ENCODE results near the gene TLR3.

DNA sequence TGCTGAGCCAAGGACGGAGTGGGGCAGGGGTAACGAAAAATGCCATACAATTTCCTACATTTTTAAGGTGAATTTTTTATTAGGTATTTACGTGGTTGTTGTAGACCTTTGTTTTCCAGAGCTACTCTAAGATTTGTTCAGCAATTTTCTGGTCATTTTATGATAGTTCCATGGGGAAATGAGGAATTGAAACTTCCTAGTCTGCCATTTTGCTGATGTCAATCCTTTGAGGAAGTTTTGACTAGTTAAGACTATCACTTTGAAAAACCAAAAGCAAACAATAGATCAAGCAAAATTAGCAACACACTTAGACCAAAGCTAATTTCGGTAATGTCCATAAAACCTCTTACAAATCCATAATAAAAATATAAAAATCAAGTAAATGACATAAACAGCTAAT is 7.0 kb upstream of the TLR3 start:
- TF ChIP-seq, protein P1, sequence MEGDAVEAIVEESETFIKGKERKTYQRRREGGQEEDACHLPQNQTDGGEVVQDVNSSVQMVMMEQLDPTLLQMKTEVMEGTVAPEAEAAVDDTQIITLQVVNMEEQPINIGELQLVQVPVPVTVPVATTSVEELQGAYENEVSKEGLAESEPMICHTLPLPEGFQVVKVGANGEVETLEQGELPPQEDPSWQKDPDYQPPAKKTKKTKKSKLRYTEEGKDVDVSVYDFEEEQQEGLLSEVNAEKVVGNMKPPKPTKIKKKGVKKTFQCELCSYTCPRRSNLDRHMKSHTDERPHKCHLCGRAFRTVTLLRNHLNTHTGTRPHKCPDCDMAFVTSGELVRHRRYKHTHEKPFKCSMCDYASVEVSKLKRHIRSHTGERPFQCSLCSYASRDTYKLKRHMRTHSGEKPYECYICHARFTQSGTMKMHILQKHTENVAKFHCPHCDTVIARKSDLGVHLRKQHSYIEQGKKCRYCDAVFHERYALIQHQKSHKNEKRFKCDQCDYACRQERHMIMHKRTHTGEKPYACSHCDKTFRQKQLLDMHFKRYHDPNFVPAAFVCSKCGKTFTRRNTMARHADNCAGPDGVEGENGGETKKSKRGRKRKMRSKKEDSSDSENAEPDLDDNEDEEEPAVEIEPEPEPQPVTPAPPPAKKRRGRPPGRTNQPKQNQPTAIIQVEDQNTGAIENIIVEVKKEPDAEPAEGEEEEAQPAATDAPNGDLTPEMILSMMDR (IDR thresholded peaks at IDR 0.05; ENCODE audit: low read depth, low read length, poor library complexity, severe bottlenecking): no peak
- no peak for TF ChIP-seq EZH2phosphoT487 (IDR thresholded peaks at IDR 0.05; ENCODE audit: borderline replicate concordance, low read length)
